HG03280 (cell line): Measurements from ENCODE around the gene ZNF512.
A peak's percentile ranks its signal among the peaks of the same experiment; 100 is the strongest.
"Not testable (repeated sequence)": the region's sequence is repeated elsewhere in the genome, so short reads cannot be mapped to it uniquely, and the experiment has no call there.

Experiments
- ATAC-seq: cut with Tn5 transposase; IDR thresholded peaks from one replicate; pipeline ENCODE4 v1.9.1; 2021; ENCODE audit warnings: mild to moderate bottlenecking, moderate library complexity; ENCODE audit not compliant: unreplicated experiment

ZNF512 gene

GRCh38 chr2:27582695-27583389, at the start of gene ZNF512:
Gene ZNF512, plus strand, starts transcription at chr2:27583042. Its CDS starts 71 bp downstream, at chr2:27583113.
- ATAC-seq = peak; percentile 92

GRCh38 chr2:27537287-27537686, 45.6 kb upstream of the ZNF512 start:
- no peak for ATAC-seq

DNA sequence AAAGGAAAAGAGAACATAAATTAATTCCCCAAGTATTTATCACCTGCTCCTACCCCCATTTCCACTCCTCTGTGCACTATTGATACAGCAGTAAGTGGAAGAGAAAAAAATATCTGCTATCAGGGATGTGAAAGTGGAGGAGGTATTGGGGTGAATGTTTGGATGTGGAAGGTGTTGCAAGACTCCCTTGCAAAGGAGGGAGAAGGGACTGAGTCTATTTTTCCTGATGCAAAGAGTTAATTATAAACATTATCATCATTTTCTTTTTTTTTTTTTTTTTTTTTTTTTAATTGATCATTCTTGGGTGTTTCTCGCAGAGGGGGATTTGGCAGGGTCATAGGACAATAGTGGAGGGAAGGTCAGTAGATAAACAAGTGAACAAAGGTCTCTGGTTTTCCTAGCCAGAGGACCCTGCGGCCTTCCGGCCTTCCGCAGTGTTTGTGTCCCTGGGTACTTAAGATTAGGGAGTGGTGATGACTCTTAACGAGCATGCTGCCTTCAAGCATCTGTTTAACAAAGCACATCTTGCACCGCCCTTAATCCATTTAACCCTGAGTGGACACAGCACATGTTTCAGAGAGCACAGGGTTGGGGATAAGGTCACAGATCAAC, 43.9 kb upstream of the ZNF512 start:
- not testable (repeated sequence) for ATAC-seq

DNA sequence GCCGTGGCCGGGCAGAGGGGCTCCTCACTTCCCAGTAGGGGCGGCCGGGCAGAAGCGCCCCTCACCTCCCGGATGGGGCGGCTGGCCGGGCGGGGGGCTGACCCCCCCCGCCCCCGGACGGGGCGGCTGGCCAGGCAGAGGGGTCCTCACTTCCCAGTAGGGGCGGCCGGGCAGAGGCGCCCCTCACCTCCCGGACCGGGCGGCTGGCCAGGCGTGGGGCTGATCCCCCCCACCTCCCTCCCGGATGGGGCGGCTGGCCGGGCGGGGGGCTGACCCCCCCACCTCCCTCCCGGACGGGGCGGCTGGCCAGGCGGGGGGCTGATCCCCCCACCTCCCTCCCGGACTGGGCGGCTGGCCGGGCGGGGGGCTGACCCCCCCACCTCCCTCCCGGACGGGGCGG, 43.2 kb upstream of the ZNF512 start:
- ATAC-seq = not testable (repeated sequence)

DNA sequence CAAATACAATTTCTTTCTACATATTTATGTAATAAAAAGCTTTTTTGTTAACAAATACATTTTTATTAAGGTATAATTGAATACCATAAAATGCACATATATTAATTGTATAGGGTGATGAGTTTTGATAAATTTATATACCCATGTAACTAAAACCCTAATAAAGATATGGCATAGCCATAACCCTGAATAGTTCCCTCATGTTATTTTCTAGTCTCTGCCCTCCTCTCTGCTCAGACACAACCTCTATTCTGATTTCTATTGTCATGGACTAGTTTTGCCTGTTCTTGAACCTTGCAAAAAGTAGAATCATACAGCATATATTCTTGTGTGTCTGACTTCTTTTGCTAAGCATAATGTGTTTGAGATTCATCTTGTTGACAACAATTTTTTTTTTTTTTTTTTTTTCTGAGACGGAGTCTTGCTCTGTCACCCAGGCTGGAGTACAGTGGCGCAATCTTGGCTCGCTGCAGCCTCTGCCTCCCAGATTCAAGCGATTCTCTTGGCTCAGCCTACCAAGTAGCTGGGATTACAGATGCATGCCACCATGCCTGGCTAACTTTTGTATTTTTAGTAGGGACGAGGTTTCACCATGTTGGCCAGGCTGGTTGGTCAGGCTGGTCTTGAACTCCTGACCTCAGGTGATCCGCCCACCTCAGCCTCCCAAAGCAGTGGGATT, 38.6 kb upstream of the ZNF512 start:
- ATAC-seq = no peak

GRCh38 chr2:27545348-27546141, 37.3 kb upstream of the ZNF512 start:
- ATAC-seq = no peak

- no peak for ATAC-seq
These were observed 33.5 kb upstream of the ZNF512 start for GRCh38 chr2:27549303-27549702.

DNA sequence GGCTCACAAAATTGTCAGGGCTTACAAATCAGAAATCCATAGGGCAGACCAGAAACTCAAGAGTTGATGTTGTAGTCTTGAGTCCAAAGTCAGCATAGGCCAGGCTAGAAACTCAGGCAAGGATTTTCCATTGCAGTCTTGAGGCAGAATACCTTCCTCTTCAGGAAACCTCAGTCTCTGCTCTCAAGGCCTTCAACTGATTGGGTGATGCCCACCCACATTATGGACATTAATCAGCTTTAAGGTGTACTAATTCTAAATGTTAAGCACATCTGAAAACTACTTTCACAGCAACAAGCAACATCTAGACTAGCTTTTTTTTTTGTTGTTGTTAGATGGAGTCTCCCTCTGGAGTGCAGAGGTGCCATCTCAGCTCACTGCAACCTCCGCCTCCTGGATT, 31.3 kb upstream of the ZNF512 start:
- no peak for ATAC-seq

DNA sequence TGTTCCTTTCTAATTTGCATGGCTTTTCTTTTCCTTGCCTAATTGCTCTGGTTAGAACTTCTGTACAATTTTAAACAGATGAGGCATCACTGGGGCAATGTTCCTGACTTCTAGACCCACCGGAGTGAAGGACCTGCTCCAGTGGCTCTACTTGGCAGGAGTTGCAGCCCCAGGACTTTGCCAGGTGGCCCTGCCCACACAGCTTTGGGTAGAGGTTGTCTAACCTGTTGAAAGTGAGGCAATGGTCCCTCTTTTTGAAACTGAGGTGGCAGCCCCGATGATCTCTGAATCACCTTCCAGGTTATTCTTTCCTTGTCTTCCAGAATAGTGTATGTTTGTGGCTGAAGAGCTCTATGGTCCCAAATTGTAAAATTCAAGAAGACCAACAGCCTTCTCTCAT, 29.9 kb upstream of the ZNF512 start:
- no peak for ATAC-seq

GRCh38 chr2:27554451-27554850, 28.4 kb upstream of the ZNF512 start:
- ATAC-seq = not testable (repeated sequence)

DNA sequence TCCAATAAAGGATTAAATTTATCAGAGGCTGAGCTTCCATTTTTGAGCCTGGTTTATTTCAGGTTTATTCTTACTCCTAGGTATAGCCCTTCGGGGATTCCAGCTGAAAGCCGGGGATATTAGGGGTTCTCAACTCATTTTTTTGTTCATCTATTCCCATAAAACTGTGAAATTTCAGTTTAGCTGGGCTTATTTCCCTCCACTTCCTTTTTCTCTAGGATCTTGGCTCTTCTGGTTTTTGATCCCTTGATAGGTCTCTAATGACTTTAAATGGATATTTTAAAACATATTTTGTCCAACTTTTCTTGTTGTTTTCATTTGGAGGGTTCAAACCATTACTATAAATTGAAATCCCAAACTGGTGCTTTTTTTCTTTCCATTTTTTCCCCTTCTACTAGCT, 23.6 kb upstream of the ZNF512 start:
- ATAC-seq = no peak

DNA sequence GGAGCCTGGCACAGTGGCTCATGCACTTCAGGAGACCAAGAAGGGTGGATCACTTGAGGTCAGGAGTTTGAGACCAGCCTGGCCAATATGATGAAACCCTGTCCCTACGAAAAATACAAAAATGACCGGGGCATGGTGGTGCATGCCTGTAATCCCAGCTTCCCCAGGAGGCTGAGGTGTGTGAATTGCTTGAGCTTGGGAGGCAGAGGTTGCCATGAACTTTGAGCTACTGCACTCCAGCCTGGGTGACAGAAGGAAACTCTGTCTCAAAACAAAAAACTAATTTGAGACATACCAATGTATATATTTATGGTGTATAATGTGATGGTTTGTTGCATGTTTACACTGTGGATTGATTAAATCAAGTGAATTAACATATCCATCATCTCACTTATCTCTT, 21.8 kb upstream of the ZNF512 start:
- ATAC-seq = no peak

- ATAC-seq = no peak
These were observed 16.2 kb upstream of the ZNF512 start for GRCh38 chr2:27566628-27567027.

GRCh38 chr2:27569398-27569797, 13.4 kb upstream of the ZNF512 start:
- ATAC-seq = no peak

GRCh38 chr2:27571197-27571596, 11.6 kb upstream of the ZNF512 start:
- ATAC-seq = no peak

DNA sequence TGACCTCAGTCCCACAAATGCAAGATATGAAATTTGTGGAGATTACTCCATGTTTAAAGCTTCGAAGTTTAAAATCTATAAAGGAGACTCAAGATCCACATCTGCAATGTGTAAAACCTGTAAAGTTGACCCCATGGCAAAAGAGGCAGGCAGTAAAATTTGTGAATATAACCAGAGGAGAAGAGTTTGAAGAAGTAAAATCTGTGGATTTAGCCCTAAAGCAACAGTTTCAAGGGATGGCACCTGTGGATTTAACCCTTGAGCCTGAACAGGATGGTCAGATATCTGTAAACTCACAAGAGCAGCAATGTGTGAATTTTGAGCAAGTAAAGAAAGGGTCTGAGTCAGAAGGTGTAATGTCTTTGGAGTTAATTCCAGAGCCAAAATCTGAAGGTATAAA, 11.2 kb upstream of the ZNF512 start:
- ATAC-seq = no peak

DNA sequence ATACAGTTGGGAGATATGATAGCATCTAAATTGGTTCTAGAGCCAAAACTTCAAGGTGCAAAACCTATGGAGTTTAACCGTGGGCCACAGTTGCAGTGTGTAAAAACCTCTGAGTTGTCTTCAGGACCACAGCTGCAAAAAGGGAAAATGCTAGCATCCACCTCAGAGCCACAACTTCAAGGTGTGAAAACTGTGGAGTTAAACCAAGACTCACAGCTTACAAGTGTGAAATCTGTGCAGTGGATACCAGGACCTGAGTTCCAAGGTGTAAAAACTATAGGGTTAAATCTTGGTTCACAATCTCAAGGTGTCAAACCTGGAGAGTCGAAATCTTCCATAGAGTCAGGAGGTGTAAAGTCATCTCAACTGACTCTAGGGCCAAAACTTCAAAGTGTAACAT, 10.4 kb upstream of the ZNF512 start:
- no peak for ATAC-seq

GRCh38 chr2:27572998-27573429, 9.8 kb upstream of the ZNF512 start:
- no peak for ATAC-seq

GRCh38 chr2:27573452-27573851, 9.4 kb upstream of the ZNF512 start:
- no peak for ATAC-seq

DNA sequence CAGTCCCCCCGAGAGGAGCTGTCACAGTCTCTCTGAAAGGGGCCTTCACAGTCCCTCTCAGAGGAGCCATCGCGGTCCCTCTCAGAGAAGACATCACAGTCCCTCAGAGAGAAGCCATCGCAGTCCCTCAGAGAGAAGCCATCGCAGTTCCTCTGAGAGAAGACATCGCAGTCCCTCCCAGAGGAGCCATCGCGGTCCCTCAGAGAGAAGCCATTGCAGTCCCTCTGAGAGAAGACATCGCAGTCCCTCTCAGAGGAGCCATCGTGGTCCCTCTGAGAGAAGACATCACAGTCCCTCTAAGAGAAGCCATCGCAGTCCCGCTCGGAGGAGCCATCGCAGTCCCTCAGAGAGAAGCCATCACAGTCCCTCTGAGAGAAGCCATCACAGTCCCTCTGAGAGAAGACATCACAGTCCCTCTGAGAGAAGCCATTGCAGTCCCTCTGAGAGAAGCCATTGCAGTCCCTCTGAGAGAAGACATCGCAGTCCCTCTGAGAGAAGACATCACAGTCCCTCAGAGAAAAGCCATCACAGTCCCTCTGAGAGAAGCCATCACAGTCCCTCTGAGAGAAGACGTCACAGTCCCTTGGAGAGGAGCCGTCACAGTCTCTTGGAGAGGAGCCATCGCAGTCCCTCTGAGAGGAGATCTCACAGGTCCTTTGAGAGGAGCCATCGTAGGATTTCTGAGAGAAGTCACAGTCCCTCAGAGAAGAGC, 1.3 kb upstream of the ZNF512 start:
- no peak for ATAC-seq
